LNCaP clone FGC (cell line): ENCODE measurements around the gene TEX13D.
A peak's percentile ranks its signal among the peaks of the same experiment; 100 is the strongest.
"Not testable (repeated sequence)": the region's sequence is repeated elsewhere in the genome, so short reads cannot be mapped to it uniquely, and the experiment has no call there.

Experiments
- DNase-seq: peaks from one replicate; pipeline ENCODE4 v3.0.0-alpha.2; 2011; ENCODE audit warnings: low read depth
- H3K4me3 ChIP-seq: 2 replicates; pipeline ENCODE4 v1.5.1; 2011; ENCODE audit warnings: mild to moderate bottlenecking, low read depth, low read length, control low read depth
- CTCF ChIP-seq: IDR thresholded peaks from 2 replicates; pipeline ENCODE4 v1.5.1; 2012; ENCODE audit warnings: mild to moderate bottlenecking; ENCODE audit not compliant: control insufficient read depth, insufficient read depth; ENCODE audit errors: extremely low read depth

Gene TEX13D

GRCh38 chrX:124332481-124333424 is at the start of gene TEX13D:
TSS of gene TEX13D (plus strand) at chrX:124332660. CDS start at chrX:124332918, 258 bp downstream.
- no peak for DNase-seq
- H3K4me3 ChIP-seq, result no peak within 1 kb of the TSS
- no peak for TF ChIP-seq CTCF

GRCh38 chrX:124289443-124289842 is 43.0 kb upstream of the TEX13D start:
- no peak overlapping the region for H3K4me3 ChIP-seq
- no peak for DNase-seq
- no peak for TF ChIP-seq CTCF

- no peak for TF ChIP-seq CTCF
- DNase-seq, result no peak
Observed at GRCh38 chrX:124293810-124294209, 38.6 kb upstream of the TEX13D start.

GRCh38 chrX:124299323-124299722 is 33.1 kb upstream of the TEX13D start:
- not testable (repeated sequence) for DNase-seq, H3K4me3 ChIP-seq

More at GRCh38 chrX:124293810-124294209, 38.6 kb upstream of the TEX13D start:
- H3K4me3 ChIP-seq, result no peak overlapping the region

- no peak for TF ChIP-seq CTCF
- no peak overlapping the region for H3K4me3 ChIP-seq
- DNase-seq, result no peak
Observed at GRCh38 chrX:124300405-124300804, 32.1 kb upstream of the TEX13D start.

GRCh38 chrX:124307253-124307907 is 25.1 kb upstream of the TEX13D start:
- no peak for TF ChIP-seq CTCF
- peak; percentile 43 for DNase-seq
- no peak overlapping the region for H3K4me3 ChIP-seq

- no peak overlapping the region for H3K4me3 ChIP-seq
- no peak for DNase-seq
- no peak for TF ChIP-seq CTCF
Observed at GRCh38 chrX:124325732-124326131, 6.7 kb upstream of the TEX13D start.
